Activated T-cell treated with anti-CD3 and anti-CD28 coated beads, Interleukin-2, amount 50 U/mL, for 24 hours (primary cell): Measurements from ENCODE around the gene ZFAND3.

Source experiments
- DNase-seq: peaks from one replicate; pipeline ENCODE4 v3.0.0-alpha.2; 2020
- H3K27ac Mint-ChIP-seq: 2 replicates; pipeline ENCODE4 v1.8.0; 2020; ENCODE audit warnings: mild to moderate bottlenecking, mixed read lengths
- H3K27me3 Mint-ChIP-seq: 2 replicates; pipeline ENCODE4 v1.8.0; 2020; ENCODE audit warnings: mixed read lengths
- H3K36me3 Mint-ChIP-seq: 2 replicates; pipeline ENCODE4 v1.8.0; 2020; ENCODE audit warnings: low read depth, mixed read lengths
- H3K4me1 Mint-ChIP-seq: 2 replicates; pipeline ENCODE4 v1.8.0; 2020; ENCODE audit warnings: low read depth, mixed read lengths
- H3K4me3 Mint-ChIP-seq: 2 replicates; pipeline ENCODE4 v1.8.0; 2020; ENCODE audit warnings: mild to moderate bottlenecking, moderate library complexity, mixed read lengths
- H3K9me3 Mint-ChIP-seq: 2 replicates; pipeline ENCODE4 v1.8.0; 2020; ENCODE audit warnings: mixed read lengths

Gene ZFAND3

GRCh38 chr6:37897818-37898515 lies 78.4 kb downstream of the ZFAND3 start:
- no peak for DNase-seq
- Mint-ChIP-seq H3K36me3 (peaks cover 23% of the 10 kb centered on the region), H3K4me3 (no peak overlapping the region), H3K27me3 (no peaks in the 10 kb centered on the region), H3K9me3 (peaks cover 4% of the 10 kb centered on the region), H3K4me1 (peaks cover 50% of the 10 kb centered on the region), H3K27ac (no peak overlapping the region)

GRCh38 chr6:37903351-37904340 lies 84.1 kb downstream of the ZFAND3 start:
- H3K9me3 Mint-ChIP-seq: no peaks in the 10 kb centered on the region

GRCh38 chr6:37904590-37904989 lies 85.1 kb downstream of the ZFAND3 start:
- Mint-ChIP-seq H3K36me3 (peaks cover 6% of the 10 kb centered on the region), H3K27ac (no peak overlapping the region), H3K27me3 (no peaks in the 10 kb centered on the region), H3K4me1 (peaks cover 66% of the 10 kb centered on the region), H3K4me3 (no peak overlapping the region), H3K9me3 (no peaks in the 10 kb centered on the region)
- DNase-seq: no peak

More at GRCh38 chr6:37903351-37904340, 84.1 kb downstream of the ZFAND3 start:
- no peak overlapping the region for H3K27ac Mint-ChIP-seq
- no peaks in the 10 kb centered on the region for H3K27me3 Mint-ChIP-seq
- peaks cover 64% of the 10 kb centered on the region for H3K4me1 Mint-ChIP-seq
- no peak overlapping the region for H3K4me3 Mint-ChIP-seq
- no peak for DNase-seq
- H3K36me3 Mint-ChIP-seq: peaks cover 6% of the 10 kb centered on the region

GRCh38 chr6:37906121-37906520 lies 86.6 kb downstream of the ZFAND3 start:
- Mint-ChIP-seq H3K36me3 (peaks cover 9% of the 10 kb centered on the region), H3K4me3 (no peak overlapping the region), H3K4me1 (peaks cover 68% of the 10 kb centered on the region), H3K27me3 (no peaks in the 10 kb centered on the region), H3K27ac (no peak overlapping the region), H3K9me3 (no peaks in the 10 kb centered on the region)
- no peak for DNase-seq

GRCh38 chr6:37910998-37911397 lies 91.5 kb downstream of the ZFAND3 start:
- H3K27me3 Mint-ChIP-seq: no peaks in the 10 kb centered on the region
- peaks cover 19% of the 10 kb centered on the region for H3K36me3 Mint-ChIP-seq
- peaks cover 73% of the 10 kb centered on the region for H3K4me1 Mint-ChIP-seq
- no peaks in the 10 kb centered on the region for H3K9me3 Mint-ChIP-seq
- DNase-seq: no peak
- H3K27ac Mint-ChIP-seq: no peak overlapping the region
- no peak overlapping the region for H3K4me3 Mint-ChIP-seq

- Mint-ChIP-seq H3K27ac (peak overlapping the region; percentile 37), H3K27me3 (no peaks in the 10 kb centered on the region), H3K4me3 (no peak overlapping the region), H3K36me3 (peaks cover 27% of the 10 kb centered on the region), H3K4me1 (peaks cover 64% of the 10 kb centered on the region), H3K9me3 (no peaks in the 10 kb centered on the region)
- no peak for DNase-seq
Observed at GRCh38 chr6:37913210-37913609, 93.7 kb downstream of the ZFAND3 start.

GRCh38 chr6:37915463-37915862 lies 95.9 kb downstream of the ZFAND3 start:
- no peak overlapping the region for H3K4me3 Mint-ChIP-seq
- H3K4me1 Mint-ChIP-seq: peaks cover 66% of the 10 kb centered on the region
- no peak overlapping the region for H3K27ac Mint-ChIP-seq
- DNase-seq: no peak
- no peaks in the 10 kb centered on the region for H3K9me3 Mint-ChIP-seq
- H3K27me3 Mint-ChIP-seq: no peaks in the 10 kb centered on the region
- H3K36me3 Mint-ChIP-seq: peaks cover 31% of the 10 kb centered on the region

- Mint-ChIP-seq H3K4me3 (no peak overlapping the region), H3K4me1 (peaks cover 67% of the 10 kb centered on the region)
Observed at GRCh38 chr6:37916149-37916548, 96.6 kb downstream of the ZFAND3 start.

GRCh38 chr6:37916675-37917074 lies 97.1 kb downstream of the ZFAND3 start:
- no peak overlapping the region for H3K27ac Mint-ChIP-seq
- peaks cover 28% of the 10 kb centered on the region for H3K36me3 Mint-ChIP-seq
- H3K4me1 Mint-ChIP-seq: peaks cover 64% of the 10 kb centered on the region
- H3K9me3 Mint-ChIP-seq: no peaks in the 10 kb centered on the region
- DNase-seq: no peak
- no peaks in the 10 kb centered on the region for H3K27me3 Mint-ChIP-seq
- no peak overlapping the region for H3K4me3 Mint-ChIP-seq

More at GRCh38 chr6:37916149-37916548, 96.6 kb downstream of the ZFAND3 start:
- H3K9me3 Mint-ChIP-seq: no peaks in the 10 kb centered on the region
- peaks cover 28% of the 10 kb centered on the region for H3K36me3 Mint-ChIP-seq
- DNase-seq: no peak
- H3K27me3 Mint-ChIP-seq: no peaks in the 10 kb centered on the region
- no peak overlapping the region for H3K27ac Mint-ChIP-seq

- no peak for DNase-seq
- H3K4me3 Mint-ChIP-seq: no peak overlapping the region
- peaks cover 58% of the 10 kb centered on the region for H3K4me1 Mint-ChIP-seq
Observed at GRCh38 chr6:37917566-37917965, 98.0 kb downstream of the ZFAND3 start.

GRCh38 chr6:37919417-37920157 lies 100.1 kb downstream of the ZFAND3 start:
- peaks cover 56% of the 10 kb centered on the region for H3K4me1 Mint-ChIP-seq
- H3K27ac Mint-ChIP-seq: no peak overlapping the region
- peaks cover 27% of the 10 kb centered on the region for H3K36me3 Mint-ChIP-seq
- H3K27me3 Mint-ChIP-seq: no peaks in the 10 kb centered on the region
- no peak for DNase-seq
- no peaks in the 10 kb centered on the region for H3K9me3 Mint-ChIP-seq
- no peak overlapping the region for H3K4me3 Mint-ChIP-seq

More at GRCh38 chr6:37917566-37917965, 98.0 kb downstream of the ZFAND3 start:
- Mint-ChIP-seq H3K27ac (no peak overlapping the region), H3K27me3 (no peaks in the 10 kb centered on the region), H3K36me3 (peaks cover 28% of the 10 kb centered on the region), H3K9me3 (no peaks in the 10 kb centered on the region)

- Mint-ChIP-seq H3K27ac (no peak overlapping the region), H3K4me3 (no peak overlapping the region), H3K36me3 (peaks cover 19% of the 10 kb centered on the region), H3K4me1 (peaks cover 56% of the 10 kb centered on the region), H3K9me3 (no peaks in the 10 kb centered on the region), H3K27me3 (no peaks in the 10 kb centered on the region)
- DNase-seq: no peak
Observed at GRCh38 chr6:37920667-37921066, 101.1 kb downstream of the ZFAND3 start.

GRCh38 chr6:37922563-37922962 lies 103.0 kb downstream of the ZFAND3 start:
- Mint-ChIP-seq H3K27ac (peak overlapping the region; percentile 50), H3K27me3 (no peaks in the 10 kb centered on the region), H3K4me3 (no peak overlapping the region), H3K9me3 (no peaks in the 10 kb centered on the region), H3K4me1 (peaks cover 61% of the 10 kb centered on the region), H3K36me3 (peaks cover 7% of the 10 kb centered on the region)
- DNase-seq: no peak

- Mint-ChIP-seq H3K4me1 (peaks cover 58% of the 10 kb centered on the region), H3K9me3 (no peaks in the 10 kb centered on the region), H3K27me3 (no peaks in the 10 kb centered on the region), H3K27ac (no peak overlapping the region), H3K36me3 (peaks cover 4% of the 10 kb centered on the region), H3K4me3 (no peak overlapping the region)
- no peak for DNase-seq
Observed at GRCh38 chr6:37923514-37923913, 104.0 kb downstream of the ZFAND3 start.
